ENCODE data around the gene TFAM.

TFAM gene

DNA sequence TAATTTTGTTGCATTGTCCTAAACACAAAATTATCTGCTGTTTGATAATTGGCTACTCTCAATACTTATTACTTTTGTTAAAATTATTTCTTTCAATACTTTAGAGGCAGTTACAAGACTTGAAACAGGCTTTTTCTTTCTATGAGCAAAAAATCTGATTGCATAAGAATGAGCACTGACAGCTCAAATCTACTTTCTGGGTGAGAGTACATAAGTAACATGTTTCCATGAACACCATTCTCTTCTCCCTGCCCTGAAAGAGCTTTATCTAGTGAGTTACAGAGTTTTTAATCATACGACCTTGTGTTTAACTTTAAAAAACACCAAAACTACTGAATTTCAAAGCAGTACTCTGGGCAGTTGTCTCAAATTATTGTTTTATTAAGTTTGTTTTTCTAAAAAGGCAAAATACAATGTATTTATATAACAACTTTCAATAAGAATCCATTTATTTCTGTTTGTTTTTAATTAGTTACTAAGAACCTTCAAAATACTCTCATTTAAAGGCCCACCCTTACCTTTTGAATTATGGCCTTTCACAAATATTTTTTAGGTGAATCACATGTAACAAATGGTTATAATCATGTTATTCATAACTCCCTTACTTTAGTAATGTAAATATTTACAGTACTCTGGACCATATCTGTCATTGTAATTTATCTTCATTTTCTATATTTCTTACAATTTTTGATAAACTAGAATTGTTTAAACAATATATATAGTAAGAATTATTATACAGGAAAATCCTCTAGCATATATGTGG is 23.0 kb upstream of the TFAM start:
- Histone ChIP-seq H3F3A (ENCODE audit: insufficient read depth) (no peaks in the 10 kb centered on the region; the same call in 1 of the 2 replicates), H4K20me1 (ENCODE audit: low read depth, low read length) (no peaks in the 10 kb centered on the region), H3K27ac (ENCODE audit: low read depth, low read length) (no peak overlapping the region), H3K4me3 (ENCODE audit: insufficient read depth, low read length, poor library complexity, severe bottlenecking) (no peak overlapping the region), H3K27me3 (ENCODE audit: low read length) (no peaks in the 10 kb centered on the region), H3K79me2 (ENCODE audit: insufficient read depth, low read length) (no peaks in the 10 kb centered on the region), H3K9ac (ENCODE audit: low read length) (no peak overlapping the region), H2AFZ (ENCODE audit: low read depth, low read length, severe bottlenecking) (no peak overlapping the region), H3K4me2 (ENCODE audit: low read depth, low read length, poor library complexity, severe bottlenecking) (no peak overlapping the region), H3K9me2 (replicated peaks; ENCODE audit: insufficient read depth, low read length) (no peaks in the 10 kb centered on the region), H3K9me3 (ENCODE audit: insufficient read depth, low read length) (no peaks in the 10 kb centered on the region), H3K36me3 (ENCODE audit: low read length) (0 out of 2 replicates have a peak, but pooled peaks cover 3% of the 10 kb centered on the region)
- TF ChIP-seq EZH2phosphoT487 (conservative IDR thresholded peaks at IDR 0.05; ENCODE audit: low read length) = no peak
- TF ChIP-seq, protein P1, sequence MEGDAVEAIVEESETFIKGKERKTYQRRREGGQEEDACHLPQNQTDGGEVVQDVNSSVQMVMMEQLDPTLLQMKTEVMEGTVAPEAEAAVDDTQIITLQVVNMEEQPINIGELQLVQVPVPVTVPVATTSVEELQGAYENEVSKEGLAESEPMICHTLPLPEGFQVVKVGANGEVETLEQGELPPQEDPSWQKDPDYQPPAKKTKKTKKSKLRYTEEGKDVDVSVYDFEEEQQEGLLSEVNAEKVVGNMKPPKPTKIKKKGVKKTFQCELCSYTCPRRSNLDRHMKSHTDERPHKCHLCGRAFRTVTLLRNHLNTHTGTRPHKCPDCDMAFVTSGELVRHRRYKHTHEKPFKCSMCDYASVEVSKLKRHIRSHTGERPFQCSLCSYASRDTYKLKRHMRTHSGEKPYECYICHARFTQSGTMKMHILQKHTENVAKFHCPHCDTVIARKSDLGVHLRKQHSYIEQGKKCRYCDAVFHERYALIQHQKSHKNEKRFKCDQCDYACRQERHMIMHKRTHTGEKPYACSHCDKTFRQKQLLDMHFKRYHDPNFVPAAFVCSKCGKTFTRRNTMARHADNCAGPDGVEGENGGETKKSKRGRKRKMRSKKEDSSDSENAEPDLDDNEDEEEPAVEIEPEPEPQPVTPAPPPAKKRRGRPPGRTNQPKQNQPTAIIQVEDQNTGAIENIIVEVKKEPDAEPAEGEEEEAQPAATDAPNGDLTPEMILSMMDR (IDR thresholded peaks at IDR 0.05; ENCODE audit: insufficient read depth, low read length, poor library complexity, severe bottlenecking) = no peak

DNA sequence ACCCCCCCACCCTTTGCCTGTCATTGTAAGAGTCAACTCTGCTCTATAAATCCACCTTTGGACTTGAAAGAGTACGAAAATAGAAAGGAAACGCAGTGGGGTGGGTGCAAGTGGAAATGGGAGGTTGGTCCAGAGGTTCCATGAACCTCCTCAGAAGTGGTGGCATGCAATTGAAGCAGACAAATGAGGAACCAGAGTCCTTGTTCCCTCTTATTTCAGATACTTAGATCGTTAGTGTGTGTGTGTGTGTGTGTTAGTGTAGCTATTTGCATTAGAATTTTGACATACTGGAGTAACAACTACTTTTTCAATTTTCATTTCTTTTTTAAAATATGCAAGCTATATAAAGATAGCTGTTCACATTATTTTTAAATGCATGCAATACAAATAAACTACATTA is 18.1 kb upstream of the TFAM start:
- Histone ChIP-seq H3K27me3 (ENCODE audit: low read length) (no peaks in the 10 kb centered on the region), H3K4me3 (ENCODE audit: insufficient read depth, low read length, poor library complexity, severe bottlenecking) (no peak overlapping the region), H3K9me2 (replicated peaks; ENCODE audit: insufficient read depth, low read length) (no peaks in the 10 kb centered on the region), H3K79me2 (ENCODE audit: insufficient read depth, low read length) (no peaks in the 10 kb centered on the region), H3K36me3 (ENCODE audit: low read length) (0 out of 2 replicates have a peak, but pooled peaks cover 6% of the 10 kb centered on the region), H3K9me3 (ENCODE audit: insufficient read depth, low read length) (no peaks in the 10 kb centered on the region), H2AFZ (ENCODE audit: low read depth, low read length, severe bottlenecking) (no peak overlapping the region), H3K4me2 (ENCODE audit: low read depth, low read length, poor library complexity, severe bottlenecking) (no peak overlapping the region), H3F3A (ENCODE audit: insufficient read depth) (no peaks in the 10 kb centered on the region; the same call in 1 of the 2 replicates), H3K9ac (ENCODE audit: low read length) (no peak overlapping the region), H4K20me1 (ENCODE audit: low read depth, low read length) (no peaks in the 10 kb centered on the region), H3K27ac (ENCODE audit: low read depth, low read length) (no peak overlapping the region)
- TF ChIP-seq EZH2phosphoT487 (conservative IDR thresholded peaks at IDR 0.05; ENCODE audit: low read length) = no peak
- TF ChIP-seq, protein P1 (IDR thresholded peaks at IDR 0.05; ENCODE audit: insufficient read depth, low read length, poor library complexity, severe bottlenecking) = no peak

DNA sequence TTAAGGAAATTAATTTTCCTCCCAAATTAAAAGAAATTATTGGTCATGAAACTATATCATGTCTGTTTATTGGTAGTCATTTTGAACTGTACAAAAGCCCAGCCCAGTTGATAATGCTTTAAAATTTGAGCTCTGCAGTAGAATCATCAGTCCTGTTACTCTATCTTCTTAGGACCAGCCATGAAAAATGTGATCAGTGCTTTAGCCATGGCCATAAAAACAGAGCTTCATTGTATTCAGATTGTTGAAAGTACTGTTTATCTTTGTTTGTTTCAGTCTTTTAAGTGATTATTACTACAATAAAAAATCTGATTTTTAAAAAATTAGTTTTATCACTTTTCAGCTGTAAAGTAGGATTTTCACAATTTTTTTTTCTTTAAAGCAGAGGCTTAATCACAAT is 13.7 kb upstream of the TFAM start:
- no peaks in the 10 kb centered on the region for H4K20me1 ChIP-seq (ENCODE audit: low read depth, low read length)
- no peaks in the 10 kb centered on the region for H3K79me2 ChIP-seq (ENCODE audit: insufficient read depth, low read length)
- no peak overlapping the region for H3K4me2 ChIP-seq (ENCODE audit: low read depth, low read length, poor library complexity, severe bottlenecking)
- no peaks in the 10 kb centered on the region for H3F3A ChIP-seq (ENCODE audit: insufficient read depth)
- 0 out of 2 replicates have a peak, but pooled peaks cover 3% of the 10 kb centered on the region for H3K36me3 ChIP-seq (ENCODE audit: low read length)
- H3K9me2 ChIP-seq (replicated peaks; ENCODE audit: insufficient read depth, low read length) = no peaks in the 10 kb centered on the region
- H3K9ac ChIP-seq (ENCODE audit: low read length) = no peak overlapping the region
- no peaks in the 10 kb centered on the region for H3K27me3 ChIP-seq (ENCODE audit: low read length)
- H3K27ac ChIP-seq (ENCODE audit: low read depth, low read length) = no peak overlapping the region
- H3K4me3 ChIP-seq (ENCODE audit: insufficient read depth, low read length, poor library complexity, severe bottlenecking) = no peak overlapping the region
- H3K9me3 ChIP-seq (ENCODE audit: insufficient read depth, low read length) = no peaks in the 10 kb centered on the region
- TF ChIP-seq, protein P1 (IDR thresholded peaks at IDR 0.05; ENCODE audit: insufficient read depth, low read length, poor library complexity, severe bottlenecking) = no peak
- TF ChIP-seq EZH2phosphoT487 (conservative IDR thresholded peaks at IDR 0.05; ENCODE audit: low read length) = no peak
- no peak overlapping the region for H2AFZ ChIP-seq (ENCODE audit: low read depth, low read length, severe bottlenecking)
